Measurements from ENCODE around the gene GNG8.

GNG8 gene

DNA sequence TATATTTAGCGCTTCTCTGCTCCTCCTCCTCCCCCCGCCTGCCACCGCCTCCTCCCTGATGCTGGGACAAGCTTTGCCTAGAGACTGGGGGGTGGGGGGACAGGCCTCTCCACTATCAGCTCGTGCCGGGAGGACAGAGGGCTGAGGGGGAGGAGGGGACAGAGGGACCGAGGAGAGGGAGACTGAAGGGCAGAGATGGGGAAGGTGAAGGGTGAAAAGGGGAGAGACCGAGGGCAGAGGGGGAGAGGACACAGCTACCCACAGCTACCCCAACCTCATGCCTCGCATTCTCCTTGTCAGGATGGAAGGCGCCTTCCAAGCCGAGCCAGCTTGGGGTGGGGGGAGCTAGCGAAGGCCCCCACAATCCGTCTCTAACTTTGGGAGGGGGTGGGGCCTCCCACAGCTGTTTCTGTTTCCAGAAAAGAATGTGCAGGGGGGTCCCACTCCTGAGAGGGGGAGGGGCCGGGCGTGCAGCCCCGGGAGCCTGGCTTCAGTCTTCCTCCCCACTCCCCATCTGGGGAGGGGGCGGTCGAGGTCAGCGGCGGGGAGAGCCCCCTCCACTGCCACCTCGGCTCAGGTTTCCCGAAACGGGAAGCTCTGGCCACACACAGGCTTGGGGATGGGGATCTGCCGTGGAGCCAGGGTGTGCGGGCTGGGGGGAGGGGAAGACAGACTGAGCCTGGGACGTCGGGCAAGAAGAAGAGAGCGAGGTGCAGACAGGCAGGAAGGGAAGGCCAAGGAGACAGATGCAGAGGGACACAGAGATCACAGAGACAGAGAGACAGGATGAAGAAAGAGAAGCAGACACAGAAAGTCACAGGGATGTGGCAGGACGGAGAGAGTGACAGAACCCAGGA, 23.4 kb upstream of the GNG8 start:
- in situ Hi-C loops (cut with HindIII; ENCODE audit: low pct_unique_long_range_greater_than_20kb, low sequenced_read_pairs): no loop called here
- no peak for TF ChIP-seq JUND (IDR thresholded peaks at IDR 0.05; ENCODE audit: low read depth)
- DNase-seq (ENCODE audit: low read depth in 1 of 2, low spot score in 1 of 2): peak in 1 of 2 experiments; percentile 12

- TF ChIP-seq JUND (IDR thresholded peaks at IDR 0.05; ENCODE audit: low read depth): no peak
- in situ Hi-C loops (cut with HindIII; ENCODE audit: low pct_unique_long_range_greater_than_20kb, low sequenced_read_pairs): no loop called here
- no peak for DNase-seq (ENCODE audit: low read depth in 1 of 2, low spot score in 1 of 2)
Observed at GRCh38 chr19:46656541-46656940, 20.5 kb upstream of the GNG8 start.

DNA sequence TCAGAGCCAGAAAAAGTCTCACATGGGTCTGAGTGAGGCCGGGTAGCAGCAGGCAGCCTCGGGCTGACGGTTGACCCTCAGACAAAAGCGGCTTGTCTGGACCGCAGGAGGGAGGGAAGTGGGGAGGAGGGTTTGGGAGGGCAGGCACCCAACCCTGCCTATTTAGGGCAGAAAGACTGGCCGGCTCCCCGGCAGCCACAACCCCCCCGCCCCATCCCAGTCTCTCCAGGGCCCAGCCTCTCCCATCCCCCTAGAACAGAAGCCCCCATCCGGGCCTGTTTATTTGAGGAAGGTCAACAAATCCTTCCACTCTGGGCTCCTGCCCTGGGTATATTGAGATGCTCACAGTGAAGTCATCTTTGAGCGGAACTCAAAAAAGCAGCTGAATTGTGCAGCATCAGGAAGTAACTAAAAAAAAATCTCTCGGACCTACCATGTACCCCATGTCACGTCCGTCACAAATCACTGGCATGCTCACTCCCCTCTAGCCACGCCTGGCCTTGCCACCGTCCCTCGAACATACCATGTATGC, 18.7 kb upstream of the GNG8 start:
- in situ Hi-C loops (cut with HindIII; ENCODE audit: low pct_unique_long_range_greater_than_20kb, low sequenced_read_pairs): no loop called here
- DNase-seq (ENCODE audit: low read depth in 1 of 2, low spot score in 1 of 2): no peak
- no peak for TF ChIP-seq JUND (IDR thresholded peaks at IDR 0.05; ENCODE audit: low read depth)

DNA sequence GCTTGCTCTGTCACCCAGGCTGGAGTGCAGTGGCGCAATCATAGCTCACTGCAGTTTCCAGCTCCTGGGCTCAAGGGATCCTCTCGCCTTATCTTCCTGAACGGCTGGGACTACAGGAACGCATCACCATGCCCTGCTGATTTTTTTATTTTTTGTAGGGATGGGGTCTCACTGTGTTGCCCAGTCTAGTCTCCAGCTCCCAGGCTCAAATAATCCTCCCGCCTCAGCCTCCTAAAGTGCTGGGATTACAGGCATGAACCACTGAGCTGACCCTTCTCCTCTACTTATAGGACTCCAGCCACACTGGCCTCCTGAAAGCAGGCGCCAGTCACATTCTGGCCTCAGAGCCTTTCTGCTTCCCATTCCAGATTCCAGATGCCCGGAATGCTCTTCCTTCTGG, 14.4 kb upstream of the GNG8 start:
- no peak for TF ChIP-seq JUND (IDR thresholded peaks at IDR 0.05; ENCODE audit: low read depth)
- in situ Hi-C loops (cut with HindIII; ENCODE audit: low pct_unique_long_range_greater_than_20kb, low sequenced_read_pairs): no loop called here

GRCh38 chr19:46648961-46649960, 13.3 kb upstream of the GNG8 start:
- TF ChIP-seq JUND (IDR thresholded peaks at IDR 0.05; ENCODE audit: low read depth): no peak
- DNase-seq (ENCODE audit: low read depth in 1 of 2, low spot score in 1 of 2): no peak
- in situ Hi-C loops (cut with HindIII; ENCODE audit: low pct_unique_long_range_greater_than_20kb, low sequenced_read_pairs): no loop called here

More for the DNA sequence above, 14.4 kb upstream of the GNG8 start:
- DNase-seq (ENCODE audit: low read depth in 1 of 2, low spot score in 1 of 2): no peak

DNA sequence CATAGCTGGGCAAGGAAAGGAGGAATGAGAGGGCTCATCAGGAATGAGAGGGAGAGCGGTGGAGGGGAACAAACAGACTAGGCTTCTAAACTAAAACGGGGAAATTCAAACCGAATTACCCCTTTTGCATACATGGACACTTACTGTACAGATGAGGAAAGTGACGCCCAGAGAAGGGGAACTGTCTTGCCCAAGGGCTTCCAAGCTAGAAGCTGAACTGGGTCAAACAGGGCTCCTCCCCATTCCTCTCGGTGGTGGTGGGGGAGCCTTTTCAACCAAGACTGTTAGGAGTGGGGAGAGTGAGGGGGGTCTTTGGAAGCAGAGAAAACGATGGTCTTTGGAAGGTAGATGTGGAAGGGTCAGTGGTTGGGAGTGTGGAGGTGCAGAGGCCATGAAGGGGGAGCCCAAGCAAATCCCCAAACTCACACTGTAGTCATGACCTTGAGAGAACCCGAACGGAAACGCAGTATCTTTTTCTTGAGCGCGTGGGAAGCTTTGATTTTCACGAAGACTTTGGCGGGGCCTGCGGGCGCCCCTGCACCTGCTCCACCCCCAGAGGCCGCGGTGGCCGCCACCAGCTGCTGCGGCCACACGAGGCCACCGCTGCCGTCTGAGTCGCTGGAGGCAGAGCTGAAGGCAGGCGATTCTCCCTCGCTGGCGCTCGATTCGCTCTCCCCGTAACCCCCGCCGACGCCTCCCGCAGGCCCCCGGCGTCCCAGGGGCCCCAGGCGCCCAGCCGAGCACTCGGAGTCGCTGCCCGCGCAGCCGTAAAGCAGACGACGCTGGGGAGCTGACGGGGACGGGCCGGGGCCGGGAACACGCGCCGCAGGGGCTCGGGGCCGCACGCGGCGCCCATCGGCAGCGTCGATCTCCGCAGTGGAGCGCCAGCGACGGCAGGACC, 12.3 kb upstream of the GNG8 start:
- in situ Hi-C loops (cut with HindIII; ENCODE audit: low pct_unique_long_range_greater_than_20kb, low sequenced_read_pairs): no loop called here
- DNase-seq (ENCODE audit: low read depth in 1 of 2, low spot score in 1 of 2): no peak
- no peak for TF ChIP-seq JUND (IDR thresholded peaks at IDR 0.05; ENCODE audit: low read depth)

GRCh38 chr19:46646402-46646801, 10.4 kb upstream of the GNG8 start:
- no peak for TF ChIP-seq JUND (IDR thresholded peaks at IDR 0.05; ENCODE audit: low read depth)
- DNase-seq (ENCODE audit: low read depth in 1 of 2, low spot score in 1 of 2): no peak
- in situ Hi-C loops (cut with HindIII; ENCODE audit: low pct_unique_long_range_greater_than_20kb, low sequenced_read_pairs): no loop called here

DNA sequence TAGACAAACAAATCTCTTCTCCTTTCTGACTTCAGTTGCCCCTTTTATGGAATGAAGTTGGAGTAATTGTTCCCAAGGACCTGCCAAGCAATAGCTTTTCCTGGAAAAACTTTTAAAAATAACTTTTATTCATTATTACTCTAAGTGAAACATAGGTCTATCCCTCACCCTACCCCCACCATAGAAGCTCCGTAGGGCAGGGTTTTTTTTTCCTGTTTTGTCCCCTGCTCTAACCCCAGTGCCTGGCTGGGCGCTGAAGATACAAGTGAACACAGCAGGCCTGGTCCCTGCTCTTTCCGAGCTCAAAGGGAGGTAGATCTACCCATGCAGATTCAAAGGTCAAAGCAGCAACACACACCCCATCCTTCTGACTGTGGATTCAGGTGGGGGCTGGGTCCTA, 8.7 kb upstream of the GNG8 start:
- in situ Hi-C loops (cut with HindIII; ENCODE audit: low pct_unique_long_range_greater_than_20kb, low sequenced_read_pairs): no loop called here
- no peak for TF ChIP-seq JUND (IDR thresholded peaks at IDR 0.05; ENCODE audit: low read depth)
- no peak for DNase-seq (ENCODE audit: low read depth in 1 of 2, low spot score in 1 of 2)

- DNase-seq (ENCODE audit: low read depth in 1 of 2, low spot score in 1 of 2): no peak
- no peak for TF ChIP-seq JUND (IDR thresholded peaks at IDR 0.05; ENCODE audit: low read depth)
- in situ Hi-C loops (cut with HindIII; ENCODE audit: low pct_unique_long_range_greater_than_20kb, low sequenced_read_pairs): no loop called here
Observed at GRCh38 chr19:46640656-46641055, 4.7 kb upstream of the GNG8 start.

- TF ChIP-seq JUND (IDR thresholded peaks at IDR 0.05; ENCODE audit: low read depth): no peak
- in situ Hi-C loops (cut with HindIII; ENCODE audit: low pct_unique_long_range_greater_than_20kb, low sequenced_read_pairs): no loop called here
- DNase-seq (ENCODE audit: low read depth in 1 of 2, low spot score in 1 of 2): no peak
Observed at GRCh38 chr19:46639358-46640182, 3.6 kb upstream of the GNG8 start.

DNA sequence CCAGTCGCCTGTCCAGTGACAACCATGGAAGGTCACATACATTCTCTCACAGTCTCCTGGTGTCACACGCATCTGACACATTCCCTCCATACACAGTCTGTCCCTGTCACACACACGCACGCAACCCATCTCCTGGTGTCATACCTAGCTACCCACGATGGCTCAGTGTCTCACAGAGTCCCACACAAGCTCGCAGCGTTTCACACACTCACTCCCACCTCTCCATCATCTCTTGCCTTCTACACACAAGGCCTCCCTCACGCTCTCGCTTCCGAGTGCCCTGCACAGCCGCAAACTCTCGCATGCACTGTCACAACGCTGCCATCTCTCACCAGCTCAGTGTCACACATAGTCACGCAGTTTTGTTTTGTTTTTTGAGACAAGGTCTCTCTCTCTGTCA, 1.2 kb upstream of the GNG8 start:
- DNase-seq (ENCODE audit: low read depth in 1 of 2, low spot score in 1 of 2): no peak
- in situ Hi-C loops (cut with HindIII; ENCODE audit: low pct_unique_long_range_greater_than_20kb, low sequenced_read_pairs): no loop called here
- TF ChIP-seq JUND (IDR thresholded peaks at IDR 0.05; ENCODE audit: low read depth): no peak

Data from T47D (cell line).